Esophagus muscularis mucosa (tissue), 3 donors: ENCODE data around the gene CHSY3.

Experiments
- CTCF ChIP-seq, 3 experiments: fragments of 200-600 bp in 2 of 3; fragments of 450-650 bp in 1 of 3; sonication (generic) in 2 of 3; IDR thresholded peaks; one replicate each; pipeline ENCODE4 v1.5.1; 2017 to 2019; ENCODE audit warnings: antibody characterized with exemption in 3 of 3, mild to moderate bottlenecking in 2 of 3, moderate library complexity in 1 of 3
- POLR2A ChIP-seq: fragments of 450-650 bp; IDR thresholded peaks from one replicate; pipeline ENCODE4 v1.6.1; 2017; ENCODE audit warnings: antibody characterized with exemption, moderate library complexity, mild to moderate bottlenecking, low read depth
- POLR2AphosphoS5 ChIP-seq, 2 donors: sonication (generic); formaldehyde crosslinking; IDR thresholded peaks; one replicate each; pipeline ENCODE4 v1.6.1; 2017; ENCODE audit warnings: antibody characterized with exemption in 2 of 2

DNA sequence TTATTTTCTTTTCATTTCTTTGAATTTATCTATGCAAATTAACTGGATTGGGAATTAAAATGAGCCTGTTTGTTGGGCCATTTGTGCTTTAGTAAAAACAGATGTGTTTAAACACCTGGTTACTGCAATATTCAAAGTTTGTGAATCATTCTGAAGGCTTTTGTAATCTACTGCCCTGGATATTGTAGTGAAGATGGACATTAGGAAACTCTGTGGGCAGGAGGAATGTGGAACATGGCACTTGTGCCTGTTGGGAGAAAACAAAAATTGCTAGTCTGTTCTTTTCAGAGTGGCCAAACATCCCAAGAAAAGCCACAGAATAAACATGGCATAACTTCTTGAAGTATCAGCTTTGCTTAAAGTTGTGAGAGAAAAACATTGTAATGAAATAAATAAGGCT, 40.8 kb downstream of the CHSY3 start:
- no peak for TF ChIP-seq POLR2A
- TF ChIP-seq CTCF (IDR thresholded peaks at IDR 0.05) = no peak
- no peak for TF ChIP-seq POLR2AphosphoS5 (IDR thresholded peaks at IDR 0.05)
